ENCODE results near the gene CDH3. TPM values are rescaled to one million over a fixed set of nuclear protein-coding genes. Genes with fewer than 3 reads are reported as not detected.

Gene CDH3
- total RNA-seq, 3 donors from 2014 or later: 0.22 to 0.48 (median 0.34) TPM

Other genes with a start within 250 kb of the CDH3 start
- under 1 TPM; 0.24 to 0.71 (median 0.40) TPM for gene SMPD3, start 196.8 kb upstream of the CDH3 start, total RNA-seq
- gene ZFP90, start 106.0 kb upstream of the CDH3 start, total RNA-seq: 10 to 100 TPM; 12.2 to 13.4 (median 12.6) TPM
- 1 to 10 TPM in 2 of 3 donors, under 1 TPM in 1; 0.71 to 1.8 (median 1.3) TPM for gene CDH1, start 92.0 kb downstream of the CDH3 start, total RNA-seq
- 10 to 100 TPM; 29.6 to 37.7 (median 33.4) TPM for gene TANGO6, start 198.2 kb downstream of the CDH3 start, total RNA-seq